Measurements from ENCODE around the gene NOS1AP.
"Not testable (repeated sequence)": the region's sequence is repeated elsewhere in the genome, so short reads cannot be mapped to it uniquely, and the experiment has no call there.

NOS1AP gene

DNA sequence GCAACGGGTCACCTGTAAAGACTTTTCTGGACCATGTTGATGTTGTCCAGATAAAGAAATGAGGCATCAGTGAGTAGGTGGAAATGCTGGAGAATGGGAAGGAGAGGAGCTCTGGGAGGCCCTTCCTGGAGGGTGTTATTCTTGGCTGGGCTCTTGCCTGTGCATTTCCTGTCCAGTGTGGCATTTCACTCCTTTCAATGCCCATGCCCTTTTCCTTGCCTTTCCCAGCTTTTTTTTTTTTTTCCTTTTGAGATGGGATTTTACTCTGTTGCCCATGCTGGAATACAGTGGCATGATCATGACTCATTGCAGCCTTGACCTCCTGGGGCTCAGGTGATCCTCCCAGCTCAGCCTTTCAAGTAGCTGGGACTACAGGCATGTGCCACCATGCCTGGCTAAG is 11.8 kb downstream of the NOS1AP start:
- H3K9me3 Mint-ChIP-seq, result peaks cover 3% of the 10 kb centered on the region
- peaks cover 20% of the 10 kb centered on the region for H3K4me1 Mint-ChIP-seq
- H3K27me3 Mint-ChIP-seq (ENCODE audit: low read depth), result no peaks in the 10 kb centered on the region
- no peak overlapping the region for H3K27ac Mint-ChIP-seq
- H3K4me3 Mint-ChIP-seq, result no peak overlapping the region
- peaks cover 4% of the 10 kb centered on the region for H3K36me3 Mint-ChIP-seq (ENCODE audit: low read depth)
- TF ChIP-seq, protein P1, sequence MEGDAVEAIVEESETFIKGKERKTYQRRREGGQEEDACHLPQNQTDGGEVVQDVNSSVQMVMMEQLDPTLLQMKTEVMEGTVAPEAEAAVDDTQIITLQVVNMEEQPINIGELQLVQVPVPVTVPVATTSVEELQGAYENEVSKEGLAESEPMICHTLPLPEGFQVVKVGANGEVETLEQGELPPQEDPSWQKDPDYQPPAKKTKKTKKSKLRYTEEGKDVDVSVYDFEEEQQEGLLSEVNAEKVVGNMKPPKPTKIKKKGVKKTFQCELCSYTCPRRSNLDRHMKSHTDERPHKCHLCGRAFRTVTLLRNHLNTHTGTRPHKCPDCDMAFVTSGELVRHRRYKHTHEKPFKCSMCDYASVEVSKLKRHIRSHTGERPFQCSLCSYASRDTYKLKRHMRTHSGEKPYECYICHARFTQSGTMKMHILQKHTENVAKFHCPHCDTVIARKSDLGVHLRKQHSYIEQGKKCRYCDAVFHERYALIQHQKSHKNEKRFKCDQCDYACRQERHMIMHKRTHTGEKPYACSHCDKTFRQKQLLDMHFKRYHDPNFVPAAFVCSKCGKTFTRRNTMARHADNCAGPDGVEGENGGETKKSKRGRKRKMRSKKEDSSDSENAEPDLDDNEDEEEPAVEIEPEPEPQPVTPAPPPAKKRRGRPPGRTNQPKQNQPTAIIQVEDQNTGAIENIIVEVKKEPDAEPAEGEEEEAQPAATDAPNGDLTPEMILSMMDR (IDR thresholded peaks at IDR 0.05; ENCODE audit: unreplicated experiment in 3 of 3), result no peak

- peaks cover 20% of the 10 kb centered on the region for H3K4me1 Mint-ChIP-seq
- H3K9me3 Mint-ChIP-seq; H3K27ac Mint-ChIP-seq; H3K4me3 Mint-ChIP-seq; H3K27me3 Mint-ChIP-seq (ENCODE audit: low read depth); H3K36me3 Mint-ChIP-seq (ENCODE audit: low read depth): not testable (repeated sequence)
These were observed 12.6 kb downstream of the NOS1AP start for GRCh38 chr1:162082080-162082479.

DNA sequence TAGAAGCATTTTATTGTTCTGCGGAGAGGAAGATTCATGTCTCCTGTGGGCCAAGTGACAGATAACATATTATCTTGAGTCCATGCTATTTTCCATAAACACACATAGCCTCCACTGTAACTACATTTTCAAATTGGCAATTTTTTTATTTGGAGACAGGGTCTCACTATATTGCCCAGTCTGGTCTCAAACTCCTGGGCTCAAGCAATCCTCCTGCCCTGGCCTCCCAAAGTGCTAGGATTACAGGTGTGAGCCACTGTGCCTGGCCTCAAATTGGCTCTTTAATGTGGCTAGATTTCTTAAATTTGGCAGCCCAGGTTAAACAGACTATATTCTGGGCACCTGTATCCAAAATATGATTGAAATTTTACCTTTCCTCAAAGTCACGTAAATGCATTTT is 13.8 kb downstream of the NOS1AP start:
- peaks cover 3% of the 10 kb centered on the region for H3K9me3 Mint-ChIP-seq
- TF ChIP-seq, protein P1 (IDR thresholded peaks at IDR 0.05; ENCODE audit: unreplicated experiment in 3 of 3), result no peak
- no peaks in the 10 kb centered on the region for H3K27me3 Mint-ChIP-seq (ENCODE audit: low read depth)
- peaks cover 4% of the 10 kb centered on the region for H3K36me3 Mint-ChIP-seq (ENCODE audit: low read depth)
- H3K4me1 Mint-ChIP-seq, result peaks cover 25% of the 10 kb centered on the region
- H3K4me3 Mint-ChIP-seq, result no peak overlapping the region
- H3K27ac Mint-ChIP-seq, result no peak overlapping the region

DNA sequence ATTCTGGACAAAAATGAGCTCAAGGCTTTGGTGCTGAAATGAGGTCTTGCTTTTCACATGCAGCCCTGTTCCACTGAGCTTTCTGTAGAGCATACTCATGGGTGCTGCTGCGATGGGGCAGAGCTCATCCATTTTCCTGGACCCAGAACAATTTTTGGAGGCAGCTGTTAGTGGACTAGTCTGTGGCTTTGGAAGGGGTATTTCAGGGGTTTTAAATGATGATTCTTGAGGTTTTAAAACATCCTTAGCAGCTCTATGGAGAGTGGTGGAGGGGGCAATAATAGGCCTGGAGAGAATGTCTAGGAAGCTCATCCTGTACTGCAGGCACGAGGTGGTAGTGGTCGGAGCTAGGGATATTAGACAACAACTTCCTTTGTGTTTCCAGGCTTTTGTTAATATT is 16.5 kb downstream of the NOS1AP start:
- Mint-ChIP-seq H3K27ac (no peak overlapping the region), H3K4me3 (no peak overlapping the region), H3K9me3 (peaks cover 6% of the 10 kb centered on the region), H3K4me1 (peaks cover 8% of the 10 kb centered on the region), H3K36me3 (ENCODE audit: low read depth) (peaks cover 8% of the 10 kb centered on the region), H3K27me3 (ENCODE audit: low read depth) (no peaks in the 10 kb centered on the region)
- TF ChIP-seq, protein P1 (IDR thresholded peaks at IDR 0.05; ENCODE audit: unreplicated experiment in 3 of 3), result no peak

GRCh38 chr1:162087111-162087510 is 17.6 kb downstream of the NOS1AP start:
- Mint-ChIP-seq H3K4me1 (peaks cover 19% of the 10 kb centered on the region), H3K9me3 (peaks cover 8% of the 10 kb centered on the region), H3K27me3 (ENCODE audit: low read depth) (no peaks in the 10 kb centered on the region), H3K4me3 (no peak overlapping the region), H3K36me3 (ENCODE audit: low read depth) (peaks cover 8% of the 10 kb centered on the region), H3K27ac (peak overlapping the region in 1 of 3 experiments; percentile 27)
- TF ChIP-seq, protein P1 (IDR thresholded peaks at IDR 0.05; ENCODE audit: unreplicated experiment in 3 of 3), result no peak

- TF ChIP-seq, protein P1 (IDR thresholded peaks at IDR 0.05; ENCODE audit: unreplicated experiment in 3 of 3), result no peak
- Mint-ChIP-seq H3K36me3 (ENCODE audit: low read depth) (peaks cover 8% of the 10 kb centered on the region), H3K27me3 (ENCODE audit: low read depth) (no peaks in the 10 kb centered on the region), H3K27ac (peak overlapping the region in 1 of 3 experiments; percentile 27), H3K4me1 (peaks cover 23% of the 10 kb centered on the region), H3K9me3 (peaks cover 8% of the 10 kb centered on the region), H3K4me3 (no peak overlapping the region)
These were observed 18.1 kb downstream of the NOS1AP start for GRCh38 chr1:162087574-162087973.

All from nephron (organoid).